ENCODE results near the gene SLC7A6.

- TF ChIP-seq PATZ1 (CRISPR knock-in tag; IDR thresholded peaks at IDR 0.05; ENCODE audit: borderline replicate concordance), result no peak
- no peak for TF ChIP-seq CREB5 (CRISPR knock-in tag; IDR thresholded peaks at IDR 0.05; ENCODE audit: low read depth)
- TF ChIP-seq ISL1 (CRISPR knock-in tag; IDR thresholded peaks at IDR 0.05), result no peak
- TF ChIP-seq ESRRG (CRISPR knock-in tag; IDR thresholded peaks at IDR 0.05), result no peak
These were observed 22.2 kb upstream of the SLC7A6 start for GRCh38 chr16:68242085-68242484.

All from SK-N-SH treated with all-trans-retinoic acid at 6 μM for 48 hours (cell line).